Prostate gland (tissue), 2 donors: ENCODE results near the gene PRKAG2.

Source experiments
- POLR2A ChIP-seq: fragments of 450-650 bp; IDR thresholded peaks from one replicate; pipeline ENCODE4 v1.6.1; 2016; ENCODE audit warnings: antibody characterized with exemption, mild to moderate bottlenecking
- TF ChIP-seq, protein P1 (sequence below), 4 experiments: fragments of 200-600 bp in 2 of 4; fragments of 450-650 bp in 2 of 4; sonication (generic) in 2 of 4; IDR thresholded peaks; 1 replicate in 3 of 4; 2 replicates in 1 of 4; pipeline ENCODE4 v1.5.1; 2016 to 2019; ENCODE audit warnings: antibody characterized with exemption in 4 of 4, mild to moderate bottlenecking in 2 of 4, moderate library complexity in 2 of 4

DNA sequence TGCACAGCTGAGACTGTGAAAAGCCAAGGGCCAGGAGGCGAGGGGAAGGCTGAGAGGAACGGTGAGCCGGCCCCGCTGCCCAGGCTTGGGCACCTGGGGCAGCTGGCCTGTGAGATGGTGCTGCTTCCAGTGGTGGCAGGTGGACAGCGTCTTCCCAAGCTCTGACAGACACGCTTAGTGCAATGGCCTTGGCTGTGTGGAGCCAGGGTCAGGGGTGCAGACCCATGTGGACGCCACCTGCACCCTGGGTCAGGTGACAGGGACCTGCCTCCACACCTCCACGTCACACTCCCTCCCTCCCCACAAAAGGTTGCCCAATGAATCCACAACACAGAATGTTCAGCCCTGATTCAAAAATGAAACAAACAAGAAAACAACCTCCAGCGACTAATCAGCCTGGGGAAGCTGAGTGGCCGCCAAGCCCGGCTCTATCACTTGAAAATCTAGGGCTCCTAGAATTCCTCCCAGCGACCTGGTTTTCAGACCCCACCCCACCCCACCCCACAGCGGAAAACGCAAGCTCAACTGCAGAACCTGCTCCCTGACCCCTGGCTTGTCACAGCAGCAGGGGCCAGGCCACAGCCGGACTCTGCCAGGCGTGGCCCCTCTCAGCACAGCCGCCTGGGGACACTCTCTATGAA, 54.3 kb downstream of the PRKAG2 start:
- TF ChIP-seq, protein P1, sequence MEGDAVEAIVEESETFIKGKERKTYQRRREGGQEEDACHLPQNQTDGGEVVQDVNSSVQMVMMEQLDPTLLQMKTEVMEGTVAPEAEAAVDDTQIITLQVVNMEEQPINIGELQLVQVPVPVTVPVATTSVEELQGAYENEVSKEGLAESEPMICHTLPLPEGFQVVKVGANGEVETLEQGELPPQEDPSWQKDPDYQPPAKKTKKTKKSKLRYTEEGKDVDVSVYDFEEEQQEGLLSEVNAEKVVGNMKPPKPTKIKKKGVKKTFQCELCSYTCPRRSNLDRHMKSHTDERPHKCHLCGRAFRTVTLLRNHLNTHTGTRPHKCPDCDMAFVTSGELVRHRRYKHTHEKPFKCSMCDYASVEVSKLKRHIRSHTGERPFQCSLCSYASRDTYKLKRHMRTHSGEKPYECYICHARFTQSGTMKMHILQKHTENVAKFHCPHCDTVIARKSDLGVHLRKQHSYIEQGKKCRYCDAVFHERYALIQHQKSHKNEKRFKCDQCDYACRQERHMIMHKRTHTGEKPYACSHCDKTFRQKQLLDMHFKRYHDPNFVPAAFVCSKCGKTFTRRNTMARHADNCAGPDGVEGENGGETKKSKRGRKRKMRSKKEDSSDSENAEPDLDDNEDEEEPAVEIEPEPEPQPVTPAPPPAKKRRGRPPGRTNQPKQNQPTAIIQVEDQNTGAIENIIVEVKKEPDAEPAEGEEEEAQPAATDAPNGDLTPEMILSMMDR (IDR thresholded peaks at IDR 0.05): no peak
- TF ChIP-seq POLR2A: no peak
